Breast epithelium (tissue), 3 donors: ENCODE results near the gene DMD.

ENCODE experiments used
- CTCF ChIP-seq, 3 donors: fragments of 450-650 bp; IDR thresholded peaks; one replicate each; pipeline ENCODE4 v1.5.1; 2016 to 2017; ENCODE audit warnings: antibody characterized with exemption in 3 of 3, mild to moderate bottlenecking in 3 of 3, moderate library complexity in 3 of 3
- POLR2A ChIP-seq: fragments of 450-650 bp; IDR thresholded peaks from one replicate; pipeline ENCODE4 v1.6.1; 2016; ENCODE audit warnings: antibody characterized with exemption, mild to moderate bottlenecking, moderate library complexity
- POLR2AphosphoS5 ChIP-seq, 3 donors: sonication (generic); formaldehyde crosslinking; IDR thresholded peaks; one replicate each; pipeline ENCODE4 v1.6.1; 2017; ENCODE audit warnings: antibody characterized with exemption in 3 of 3

DNA sequence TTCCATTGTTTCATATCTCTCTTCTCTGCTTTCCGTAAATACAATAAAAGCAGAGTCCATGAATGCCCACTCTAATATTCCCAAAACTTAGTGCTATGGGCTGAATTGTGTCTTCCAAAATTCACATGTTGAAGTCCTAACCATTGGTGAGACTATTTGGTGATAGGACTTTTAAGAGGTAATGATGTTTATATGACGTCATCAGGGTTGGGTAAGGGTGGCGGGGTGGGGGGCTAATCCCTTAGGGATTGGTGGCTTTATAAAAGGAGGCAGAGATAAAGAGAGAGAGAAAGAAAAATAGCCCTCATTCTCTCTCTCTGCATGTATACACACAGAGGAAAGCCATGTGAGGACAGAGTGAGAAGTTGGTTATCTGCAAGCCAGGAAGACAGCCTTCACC lies 722.2 kb downstream of the DMD start:
- TF ChIP-seq POLR2A (no peak), CTCF (IDR thresholded peaks at IDR 0.05) (no peak), POLR2AphosphoS5 (IDR thresholded peaks at IDR 0.05) (no peak)
